Measurements from ENCODE around the gene GARIN3.

- no peak for TF ChIP-seq CTCF (IDR thresholded peaks at IDR 0.05)
- TF ChIP-seq POLR2A (IDR thresholded peaks at IDR 0.05): no peak
Measured at GRCh38 chr5:157193699-157194424, 27.8 kb upstream of the GARIN3 start.

Measured in adrenal gland (tissue), 5 donors.